ENCODE data around the gene ZNF438.

ZNF438 gene

DNA sequence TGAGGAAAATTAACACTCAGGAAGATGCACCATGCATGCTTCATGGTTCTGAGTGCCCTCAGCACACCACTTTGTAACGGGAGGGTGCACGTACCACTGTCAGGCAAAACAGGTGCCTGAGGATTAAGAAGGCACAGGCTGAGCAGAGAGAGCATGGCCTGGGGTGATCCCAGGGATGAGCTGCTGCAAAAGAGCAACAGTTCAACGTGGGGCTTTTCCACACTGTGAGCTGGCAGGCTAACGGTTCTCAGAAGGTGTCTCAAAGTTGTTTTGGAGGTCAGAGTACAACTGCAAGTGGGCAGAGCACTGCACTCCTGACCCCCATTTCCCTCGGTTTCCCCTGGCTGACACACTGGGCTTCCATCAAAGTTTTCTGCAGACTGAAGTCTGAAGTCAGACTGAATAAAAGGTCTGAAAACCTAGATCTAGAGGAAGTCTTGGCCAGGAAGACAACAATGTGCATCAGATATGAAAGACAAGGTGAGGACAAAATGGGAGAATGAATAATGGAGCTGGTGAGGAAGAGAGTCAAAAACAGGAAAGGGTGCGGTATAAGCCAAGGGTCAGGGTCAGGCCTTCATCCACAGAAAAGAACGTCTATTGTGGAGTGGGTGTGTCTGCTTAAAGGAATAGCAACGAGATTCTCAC lies 20.5 kb downstream of the ZNF438 start:
- FAIRE-seq = no peak

DNA sequence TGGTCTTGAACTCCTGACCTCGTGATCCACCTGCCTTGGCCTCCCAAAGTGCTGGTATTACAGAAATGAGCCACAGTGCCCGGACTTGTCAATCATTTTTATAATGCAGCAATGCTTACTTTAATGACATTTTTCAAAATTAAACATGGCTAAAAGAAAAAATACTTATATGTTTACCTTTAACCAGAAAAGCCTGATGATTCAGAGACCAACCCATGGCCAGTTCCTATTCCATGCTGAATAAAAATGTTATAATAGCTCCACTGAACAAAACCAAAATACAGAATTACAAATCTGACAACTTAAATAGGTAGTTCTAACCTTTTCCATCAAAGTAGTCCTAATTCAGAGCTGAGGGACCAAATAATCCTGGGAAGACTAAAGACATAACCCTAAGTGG lies 21.6 kb downstream of the ZNF438 start:
- no peak for FAIRE-seq

DNA sequence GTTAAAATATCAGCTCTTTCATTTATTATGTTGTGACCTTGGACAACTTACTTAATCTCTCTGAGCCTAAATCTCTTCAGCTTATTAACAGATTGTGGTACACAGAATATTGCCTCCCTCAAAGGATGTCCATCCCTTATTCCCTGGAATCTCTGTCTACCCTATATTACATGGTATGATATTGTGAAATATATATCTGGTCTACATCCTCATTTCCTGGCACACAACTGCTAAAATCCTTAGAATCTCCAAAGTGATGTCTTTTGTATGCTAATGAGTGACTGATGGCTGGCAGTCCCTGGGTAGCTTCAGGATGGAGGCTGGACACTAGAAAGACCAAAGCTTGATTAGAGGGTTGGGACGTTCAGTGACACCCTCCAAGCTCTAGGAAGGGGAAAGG lies 25.8 kb downstream of the ZNF438 start:
- no peak for FAIRE-seq

DNA sequence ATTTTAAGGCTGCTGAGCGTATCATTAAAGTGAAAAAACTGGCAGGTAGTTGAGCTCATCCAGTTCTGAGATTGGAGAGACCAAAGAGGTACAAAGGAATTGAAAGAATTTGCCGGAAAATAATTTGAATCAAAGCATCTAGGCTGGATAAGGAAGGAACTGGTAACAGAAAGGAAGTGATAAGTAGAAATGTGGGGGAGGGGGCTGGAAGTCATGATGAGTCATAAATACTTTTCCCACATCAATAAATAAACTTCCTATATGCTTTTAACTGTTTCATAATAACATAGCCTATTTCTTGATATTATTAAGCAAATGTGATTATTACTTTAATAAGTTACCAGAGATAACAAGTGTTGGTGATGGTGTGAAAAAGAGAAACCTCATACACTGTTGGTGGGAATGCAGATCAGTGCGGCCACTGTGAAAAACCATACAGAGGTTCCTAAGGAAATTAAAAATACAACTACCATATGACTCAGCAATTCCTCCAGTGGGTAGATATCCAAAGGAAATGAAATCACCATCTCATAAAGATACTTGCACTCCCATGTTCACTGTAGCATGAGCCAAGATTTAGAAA lies 27.0 kb downstream of the ZNF438 start:
- no peak for FAIRE-seq

DNA sequence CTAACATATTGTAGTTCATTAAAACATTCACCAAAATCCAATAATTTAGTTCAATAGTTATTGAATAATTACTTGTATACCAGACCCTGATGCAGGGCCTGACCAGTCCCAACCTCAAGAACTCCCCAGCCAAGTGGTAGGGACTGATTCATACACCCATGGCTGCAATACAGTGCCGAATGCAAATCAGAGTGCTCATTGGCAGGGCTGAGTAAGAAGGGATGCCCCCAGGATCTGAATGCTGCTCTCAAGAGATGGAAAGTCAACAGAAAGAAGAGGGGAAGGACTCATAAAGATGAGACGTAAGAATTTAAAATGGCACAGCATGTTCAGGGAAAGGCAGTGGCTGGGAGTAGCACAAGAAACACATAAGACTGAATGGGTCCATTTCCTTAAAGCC lies 29.9 kb downstream of the ZNF438 start:
- FAIRE-seq = no peak

DNA sequence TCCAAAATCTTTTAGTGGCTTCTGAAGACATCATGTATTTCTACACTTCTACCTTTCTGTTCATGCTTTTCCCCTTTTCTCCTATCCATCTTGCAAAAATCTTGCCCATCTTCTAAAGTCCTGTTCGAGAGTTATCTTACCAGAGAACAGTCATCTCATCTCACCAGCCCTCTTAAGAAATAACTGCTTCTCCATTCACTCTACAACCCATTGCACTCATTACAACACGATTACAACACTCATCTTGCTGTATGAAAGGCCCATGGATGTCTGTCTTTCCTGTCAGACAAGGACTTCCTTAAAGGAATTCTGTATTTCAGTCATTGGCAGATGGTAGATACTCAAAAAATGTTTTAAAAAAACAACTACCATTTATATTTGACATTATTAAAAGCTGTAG lies 30.8 kb downstream of the ZNF438 start:
- FAIRE-seq = no peak

DNA sequence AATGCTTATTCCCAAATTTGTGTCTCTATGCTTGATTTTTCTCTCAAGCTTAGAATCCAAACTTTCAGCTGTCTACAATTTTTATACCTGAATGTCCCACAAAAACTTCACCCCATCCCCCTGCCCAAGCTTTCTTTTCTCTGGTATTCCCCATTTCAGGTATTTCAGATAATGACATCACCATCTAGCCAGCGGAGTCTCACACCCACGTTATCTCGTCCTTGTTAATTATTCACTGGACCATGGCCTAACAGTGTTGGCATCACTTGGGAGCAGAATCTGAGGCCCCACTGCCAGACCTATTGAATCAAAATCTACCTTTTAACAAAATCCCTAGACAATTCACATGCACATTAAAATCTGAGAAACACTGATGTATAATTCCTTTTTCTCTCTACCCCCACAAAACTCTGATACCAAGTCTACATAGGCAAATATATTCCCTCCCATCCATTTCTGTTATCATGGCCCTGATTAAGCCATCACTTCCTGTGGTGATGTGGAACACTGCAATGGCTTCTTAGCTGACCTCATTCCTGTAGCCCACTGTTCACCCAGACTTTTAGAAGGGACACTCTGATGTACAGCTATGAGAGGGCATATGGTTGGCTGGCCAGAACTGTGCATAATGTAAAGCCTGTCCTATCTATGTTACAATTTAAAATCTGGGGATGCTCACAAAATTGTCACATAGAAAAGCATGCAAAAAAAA lies 31.4 kb downstream of the ZNF438 start:
- FAIRE-seq = no peak

DNA sequence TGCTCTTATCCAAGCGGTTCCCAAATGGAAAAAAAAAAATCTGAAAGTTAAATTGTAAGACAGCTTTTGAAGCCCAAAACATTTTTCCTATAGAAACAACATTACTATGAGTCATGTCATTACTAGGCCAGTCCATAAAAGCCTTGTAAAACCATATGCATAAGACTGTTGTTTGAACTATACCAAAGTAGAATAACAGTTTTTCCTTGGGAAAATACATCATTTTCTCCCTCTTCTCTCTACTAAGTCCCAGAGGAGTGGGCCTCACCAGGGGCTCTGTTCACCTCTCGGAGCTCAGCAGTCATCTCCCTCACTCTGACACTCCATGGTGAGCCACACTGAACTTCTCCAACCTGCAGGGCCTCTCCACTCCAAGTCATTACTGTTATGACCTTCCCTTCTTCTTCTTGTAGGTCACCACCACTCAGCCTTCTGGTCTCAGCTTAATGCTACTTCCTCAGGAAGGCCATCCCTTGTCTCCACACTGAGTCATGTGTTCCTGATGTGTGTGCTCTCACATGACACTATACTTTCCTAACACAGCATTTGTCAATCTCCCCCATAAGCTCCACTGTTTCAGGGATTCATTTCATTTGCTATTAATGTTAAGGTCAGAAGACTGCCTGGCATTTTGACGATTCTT lies 32.5 kb downstream of the ZNF438 start:
- no peak for FAIRE-seq

DNA sequence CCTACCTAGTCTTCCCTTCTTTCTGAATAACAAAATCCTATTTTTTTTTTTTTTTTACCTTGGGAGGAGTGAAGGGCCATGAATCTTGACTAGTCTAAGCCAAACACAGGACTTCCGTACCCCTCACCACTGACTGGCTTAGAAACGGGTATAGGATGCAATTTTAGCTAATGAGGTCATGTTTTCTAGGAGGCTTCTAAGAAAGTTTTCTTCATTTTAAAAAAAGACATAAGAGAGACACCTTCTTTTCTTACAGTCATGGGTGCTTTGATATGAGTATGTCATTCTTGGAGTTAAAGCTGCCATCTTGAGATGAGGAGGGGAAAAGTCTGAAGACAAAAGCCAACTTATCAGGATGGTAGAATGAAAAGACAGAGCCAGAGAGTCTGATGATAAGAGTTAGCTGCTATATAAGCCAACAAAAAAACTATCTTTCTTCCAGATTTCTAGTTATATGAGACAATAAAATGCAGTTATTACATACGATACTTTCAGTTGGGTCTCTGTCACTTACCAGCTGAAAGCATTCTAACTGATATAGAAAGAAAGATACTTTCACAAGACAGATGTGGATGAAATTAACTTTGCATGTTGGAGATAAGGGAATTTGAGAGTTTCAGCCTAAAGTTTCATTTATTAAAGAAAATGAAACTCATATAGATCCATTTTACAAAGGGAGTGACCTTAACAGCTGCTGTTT lies 34.0 kb downstream of the ZNF438 start:
- no peak for FAIRE-seq

DNA sequence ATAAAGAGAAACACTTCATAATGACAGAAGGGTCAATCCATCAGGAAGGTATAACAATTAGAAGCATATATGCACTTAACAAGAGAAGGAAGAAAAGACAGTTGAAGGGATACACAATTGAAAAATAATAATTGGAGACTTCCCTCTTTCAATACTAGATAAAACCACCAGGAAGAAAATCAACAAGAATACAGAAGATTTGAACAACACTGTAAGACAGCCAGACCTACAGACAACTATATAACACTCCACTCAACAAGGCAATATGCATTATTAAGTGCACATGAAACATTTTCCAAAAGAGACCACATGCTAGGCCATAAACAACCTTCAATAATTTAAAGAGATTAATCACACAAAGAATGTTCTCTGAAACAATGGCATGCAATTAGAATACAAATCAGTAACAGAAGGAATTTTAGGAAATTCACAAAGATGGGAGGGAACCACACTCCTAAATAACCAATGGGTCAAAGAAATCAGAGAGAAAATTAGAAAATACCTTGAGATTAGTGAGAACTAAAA lies 35.1 kb downstream of the ZNF438 start:
- FAIRE-seq = no peak

DNA sequence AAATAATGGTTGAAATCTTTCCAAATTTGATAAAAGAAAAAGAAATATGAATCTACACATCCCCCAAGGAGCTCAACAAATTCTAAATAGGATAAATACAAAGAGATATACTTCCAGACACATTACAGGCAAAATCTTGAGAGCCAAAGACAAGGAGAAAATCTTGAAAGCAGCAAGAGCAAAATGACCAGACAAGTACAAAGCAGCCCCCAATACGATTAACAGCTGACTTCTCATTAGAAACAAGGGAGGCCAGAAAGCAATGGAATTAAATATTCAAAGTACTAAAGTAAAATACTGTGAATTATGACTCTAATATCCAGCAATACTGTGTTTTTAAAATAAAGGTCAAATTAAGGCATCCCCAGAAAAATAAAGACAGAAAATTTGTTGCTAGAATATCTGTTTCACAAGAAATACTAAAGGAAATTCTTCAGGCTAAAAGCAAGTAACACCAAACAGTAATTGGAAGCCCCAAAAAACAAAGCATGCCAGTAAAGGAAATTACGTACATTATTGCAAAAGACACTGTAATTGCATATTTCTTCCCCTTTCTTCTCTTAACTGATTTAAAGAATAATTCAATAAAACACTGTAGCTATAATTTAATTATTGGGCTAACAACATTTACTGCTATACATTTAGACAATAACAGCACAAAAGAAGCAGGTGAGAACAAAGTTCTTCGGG lies 36.4 kb downstream of the ZNF438 start:
- FAIRE-seq = no peak

DNA sequence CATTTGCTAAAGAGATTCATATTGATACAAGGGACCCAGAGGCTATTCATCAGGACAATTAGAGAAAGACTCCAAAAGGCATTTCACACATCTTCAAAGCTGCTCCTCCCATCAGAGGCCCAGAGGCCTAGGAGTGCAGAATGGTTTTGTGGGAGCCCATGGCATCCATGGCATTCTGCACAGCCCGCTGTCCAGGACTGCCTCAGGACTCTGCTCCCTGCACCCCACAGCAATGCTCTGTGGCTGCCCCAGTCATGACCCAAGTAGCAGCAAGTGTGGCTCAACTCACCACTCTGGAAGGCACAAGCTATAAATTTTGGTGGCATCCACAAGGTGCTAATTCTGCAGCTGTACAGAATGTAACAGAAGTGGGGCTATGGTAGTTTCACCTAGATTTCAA lies 38.5 kb downstream of the ZNF438 start:
- no peak for FAIRE-seq

DNA sequence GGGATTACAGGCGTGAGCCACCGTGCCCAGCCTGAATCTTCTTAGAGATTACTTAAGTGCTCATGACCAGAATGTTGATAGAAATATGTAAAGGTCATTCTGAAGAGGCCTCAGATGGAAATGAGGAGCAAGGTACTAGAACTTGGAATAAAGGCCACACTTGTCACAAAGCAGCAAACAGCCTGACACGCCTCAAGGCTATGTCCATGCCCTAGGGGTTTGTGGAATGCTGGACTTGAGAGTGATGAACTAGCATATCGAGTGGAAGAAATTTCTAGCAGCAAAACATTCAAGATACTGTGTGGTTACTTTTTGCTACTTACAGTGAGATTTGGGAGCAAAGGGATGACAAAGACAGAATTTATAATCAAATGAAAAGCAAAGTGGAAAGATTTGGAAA lies 39.0 kb downstream of the ZNF438 start:
- no peak for FAIRE-seq

DNA sequence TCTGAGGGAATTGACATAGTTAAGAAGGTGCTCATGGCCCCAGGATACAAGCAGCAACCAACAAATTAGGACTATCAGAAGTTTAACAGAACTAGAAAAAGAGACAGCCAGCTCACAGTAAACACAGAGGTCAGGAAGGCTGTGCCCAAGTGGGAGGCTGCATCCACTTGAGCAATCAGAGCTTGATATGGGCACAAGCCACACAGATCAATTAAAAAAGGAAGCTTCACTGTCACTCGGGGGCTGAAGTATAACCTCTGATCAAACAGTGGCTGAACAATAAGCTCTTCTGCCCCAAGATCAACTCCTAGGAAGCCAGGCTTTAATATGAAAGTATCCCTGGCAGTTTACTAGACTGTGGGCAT lies 40.0 kb downstream of the ZNF438 start:
- FAIRE-seq = no peak

DNA sequence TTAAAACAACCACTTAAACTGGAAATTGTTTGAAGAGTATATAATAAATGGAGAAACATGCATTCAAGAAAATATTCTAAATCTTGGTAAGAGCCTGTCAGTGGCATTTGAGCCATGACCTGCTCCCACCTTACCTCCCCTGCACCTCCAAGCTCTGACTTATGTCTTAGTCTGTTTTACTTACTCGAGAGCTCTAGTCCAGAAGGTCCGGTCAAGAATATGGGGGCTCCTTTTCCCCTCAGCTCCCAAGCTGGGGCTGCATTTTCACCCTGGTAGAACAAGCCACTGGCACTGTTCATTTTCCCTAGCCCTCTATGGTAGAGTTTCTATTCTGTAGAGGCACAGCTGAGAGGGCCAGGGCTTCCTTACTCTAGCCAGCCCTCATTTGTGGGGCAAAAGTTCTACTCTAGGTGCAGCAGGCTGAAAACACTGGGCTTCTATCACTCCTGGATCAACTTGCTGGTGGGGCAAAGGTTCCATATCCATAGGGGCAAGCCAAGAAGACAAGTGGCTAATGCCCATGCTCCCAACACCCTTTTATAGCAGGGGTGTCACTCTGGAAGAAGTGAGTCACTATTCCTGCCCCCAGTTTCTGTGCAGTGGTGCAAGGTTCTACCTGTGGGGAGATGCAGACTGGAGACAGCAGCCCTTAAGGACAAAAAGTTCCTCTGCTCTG lies 40.6 kb downstream of the ZNF438 start:
- FAIRE-seq = no peak

DNA sequence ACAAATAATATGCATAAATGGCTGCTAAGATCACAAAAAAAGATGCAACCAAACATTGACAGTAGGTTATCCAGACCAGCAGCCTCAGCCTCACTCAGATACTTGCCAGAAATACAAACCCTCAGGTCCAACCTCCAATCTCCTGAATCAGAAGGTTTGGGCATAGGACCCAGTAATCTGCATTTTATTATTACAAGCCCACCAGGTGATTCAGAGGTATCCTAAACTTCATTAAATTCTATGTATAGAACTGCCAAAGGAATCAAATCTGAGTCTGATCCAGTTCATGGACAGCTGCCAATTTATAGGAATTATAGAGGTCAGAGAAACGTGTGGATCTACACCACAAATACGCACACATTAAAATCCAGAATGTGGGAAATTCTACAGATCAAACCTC lies 41.3 kb downstream of the ZNF438 start:
- no peak for FAIRE-seq

DNA sequence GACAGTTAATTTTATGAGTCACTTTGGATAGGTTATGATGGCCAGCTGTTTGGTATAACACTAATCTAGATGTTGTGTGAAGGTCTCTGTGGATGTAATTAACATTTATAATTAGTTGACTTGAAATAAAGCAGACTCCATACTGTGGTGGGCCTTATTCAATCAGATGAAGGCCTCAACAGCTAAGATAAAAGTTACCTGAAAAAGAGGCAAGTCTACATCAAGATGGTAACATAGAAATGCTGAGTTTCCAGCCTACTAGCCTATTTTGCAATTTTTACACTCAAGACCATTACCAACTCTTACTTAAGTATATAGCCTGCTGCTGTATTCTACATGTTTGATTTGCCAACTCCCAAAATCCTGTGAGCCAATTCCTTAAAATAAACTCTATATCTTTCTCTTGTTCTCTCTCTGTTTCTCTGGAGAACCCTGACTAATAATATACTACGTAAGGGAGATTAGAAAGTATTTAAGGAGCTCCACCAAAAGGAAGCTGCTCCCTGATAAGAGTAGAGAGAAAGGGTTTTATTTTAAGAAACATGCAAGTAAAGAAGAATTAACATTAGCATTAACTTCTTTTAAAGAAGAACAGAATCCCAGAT lies 42.7 kb downstream of the ZNF438 start:
- no peak for FAIRE-seq

DNA sequence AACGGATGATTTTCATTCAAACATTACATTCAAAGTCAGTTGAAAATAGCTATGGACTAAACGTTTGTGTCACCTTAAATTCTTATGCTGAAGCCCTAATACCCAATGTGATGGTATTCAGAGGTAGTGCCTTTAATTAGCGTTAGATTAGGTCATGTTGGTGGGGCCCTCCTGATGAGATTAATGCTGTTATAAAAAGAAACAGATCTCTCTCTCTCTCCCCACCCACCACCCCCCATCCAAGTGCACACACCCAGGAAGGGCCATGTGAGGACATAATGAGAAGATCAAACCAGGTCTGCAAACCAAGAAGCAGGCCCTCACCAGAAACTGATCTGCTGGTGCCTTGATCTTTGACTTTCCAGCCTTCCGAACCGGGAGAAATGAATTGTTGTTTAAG lies 44.2 kb downstream of the ZNF438 start:
- FAIRE-seq = no peak

DNA sequence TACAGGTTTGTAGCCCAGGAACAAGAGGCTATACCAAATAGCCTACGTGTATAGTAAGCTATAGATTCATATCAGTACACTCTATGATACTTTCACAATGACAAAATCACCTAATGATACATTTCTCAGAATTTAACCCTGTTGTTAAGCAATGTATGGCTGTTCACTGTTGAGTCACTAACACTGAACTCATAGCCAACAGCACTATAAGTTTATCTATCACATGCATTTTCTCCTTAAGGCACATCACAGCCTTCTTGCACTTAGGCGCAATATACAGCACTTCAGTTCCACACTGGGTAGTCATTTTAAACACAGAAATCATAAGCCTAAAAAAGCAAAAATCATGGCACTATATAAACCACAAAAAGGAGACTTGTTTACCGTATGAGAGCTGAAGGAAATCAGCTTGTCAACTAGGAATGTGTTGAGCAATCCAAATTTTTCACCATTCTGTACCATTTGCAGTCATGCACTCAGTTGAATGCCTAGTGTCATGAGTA lies 45.6 kb downstream of the ZNF438 start:
- FAIRE-seq = no peak

DNA sequence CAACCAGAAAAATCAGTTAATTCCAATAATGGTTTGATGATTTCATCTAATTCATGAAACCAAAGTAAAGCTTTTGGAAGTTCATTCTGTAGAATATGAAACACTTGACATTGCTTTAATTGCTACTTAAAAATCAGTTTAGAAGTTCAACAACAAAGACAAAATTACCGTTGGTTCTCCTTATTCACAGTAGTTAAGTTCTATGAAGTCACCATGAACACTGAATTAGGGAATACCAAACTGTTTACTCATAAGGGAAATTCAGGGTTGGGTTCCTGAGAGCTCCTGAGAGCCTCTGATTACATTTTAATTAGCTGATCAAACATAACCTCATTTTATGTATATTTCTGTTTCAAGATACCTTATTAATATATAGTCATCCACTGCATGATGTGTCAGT lies 46.2 kb downstream of the ZNF438 start:
- FAIRE-seq = no peak
